Measurements from ENCODE around the gene PKP3. TPM values are rescaled to one million over a fixed set of nuclear protein-coding genes. Genes with fewer than 3 reads are reported as not detected.

PKP3 gene
- 31.8 to 41.0 TPM (median 36.8 TPM) in 5 replicates for total RNA-seq (2022; extraction: Qiagen RNA extraction; ENCODE audit: low read depth)

GRCh38 chr11:394034-394857 is at the start of gene PKP3:
Gene PKP3, plus strand, starts transcription at chr11:394209. Its CDS starts 84 bp downstream, at chr11:394293.

GRCh38 chr11:369336-370018 is 24.5 kb upstream of the PKP3 start, which contains the start of gene B4GALNT4:
Gene B4GALNT4, plus strand, starts transcription at chr11:369499. Its CDS starts 305 bp downstream, at chr11:369804.

GRCh38 chr11:441418-442274 is 47.6 kb downstream of the PKP3 start, which contains the start of gene ANO9:
Gene ANO9, minus strand, starts transcription at chr11:442011. Its CDS starts 85 bp downstream, at chr11:441926.

GRCh38 chr11:449889-450808 is 56.1 kb downstream of the PKP3 start, which contains the start of gene PTDSS2:
Gene PTDSS2, plus strand, starts transcription at chr11:450279. Its CDS starts 177 bp downstream, at chr11:450456.

Other genes starting within 250 kb of the PKP3 start
- not detected in 5 replicates for gene SCGB1C1, start 201.1 kb upstream of the PKP3 start, total RNA-seq (2022; extraction: Qiagen RNA extraction; ENCODE audit: low read depth)
- 44.8 to 49.3 TPM (median 46.7 TPM) in 5 replicates for gene BET1L, start 186.8 kb upstream of the PKP3 start, total RNA-seq (2022; extraction: Qiagen RNA extraction; ENCODE audit: low read depth)
- 107 to 133 TPM (median 117 TPM) in 5 replicates for gene RIC8A, start 186.5 kb upstream of the PKP3 start, total RNA-seq (2022; extraction: Qiagen RNA extraction; ENCODE audit: low read depth)
- 15.5 to 20.5 TPM (median 18.7 TPM) in 5 replicates for gene SIRT3, start 157.9 kb upstream of the PKP3 start, total RNA-seq (2022; extraction: Qiagen RNA extraction; ENCODE audit: low read depth)
- 170 to 204 TPM (median 173 TPM) in 5 replicates for gene PSMD13, start 157.2 kb upstream of the PKP3 start, total RNA-seq (2022; extraction: Qiagen RNA extraction; ENCODE audit: low read depth)
- gene NLRP6, start 115.8 kb upstream of the PKP3 start, total RNA-seq (2022; extraction: Qiagen RNA extraction; ENCODE audit: low read depth) = not detected in 5 replicates
- 6.9 to 13.3 TPM (median 12.1 TPM) in 5 replicates for gene PGGHG, start 105.1 kb upstream of the PKP3 start, total RNA-seq (2022; extraction: Qiagen RNA extraction; ENCODE audit: low read depth)
- not detected in 5 replicates for gene IFITM5, start 94.7 kb upstream of the PKP3 start, total RNA-seq (2022; extraction: Qiagen RNA extraction; ENCODE audit: low read depth)
- 48.8 to 60.8 TPM (median 58.8 TPM) in 5 replicates for gene IFITM2, start 86.4 kb upstream of the PKP3 start, total RNA-seq (2022; extraction: Qiagen RNA extraction; ENCODE audit: low read depth)
- gene IFITM1, start 80.2 kb upstream of the PKP3 start, total RNA-seq (2022; extraction: Qiagen RNA extraction; ENCODE audit: low read depth) = 0.24 to 1.0 TPM (median 0.52 TPM) in 5 replicates
- 22.6 to 30.1 TPM (median 28.1 TPM) in 5 replicates for gene IFITM3, start 73.3 kb upstream of the PKP3 start, total RNA-seq (2022; extraction: Qiagen RNA extraction; ENCODE audit: low read depth)
- gene B4GALNT4, start 24.7 kb upstream of the PKP3 start, total RNA-seq (2022; extraction: Qiagen RNA extraction; ENCODE audit: low read depth) = 12.3 to 21.3 TPM (median 16.7 TPM) in 5 replicates
- gene SIGIRR, start 20.8 kb downstream of the PKP3 start, total RNA-seq (2022; extraction: Qiagen RNA extraction; ENCODE audit: low read depth) = 68.0 to 93.2 TPM (median 84.7 TPM) in 5 replicates
- 0.52 to 1.3 TPM (median 0.62 TPM) in 5 replicates for gene ANO9, start 47.8 kb downstream of the PKP3 start, total RNA-seq (2022; extraction: Qiagen RNA extraction; ENCODE audit: low read depth)
- 32.2 to 50.9 TPM (median 44.1 TPM) in 5 replicates for gene PTDSS2, start 56.1 kb downstream of the PKP3 start, total RNA-seq (2022; extraction: Qiagen RNA extraction; ENCODE audit: low read depth)
- 132 to 175 TPM (median 155 TPM) in 5 replicates for gene RNH1, start 113.0 kb downstream of the PKP3 start, total RNA-seq (2022; extraction: Qiagen RNA extraction; ENCODE audit: low read depth)
- gene HRAS, start 141.4 kb downstream of the PKP3 start, total RNA-seq (2022; extraction: Qiagen RNA extraction; ENCODE audit: low read depth) = 108 to 150 TPM (median 128 TPM) in 5 replicates
- 0.40 to 0.70 TPM (median 0.55 TPM) in 5 replicates for gene LRRC56, start 143.3 kb downstream of the PKP3 start, total RNA-seq (2022; extraction: Qiagen RNA extraction; ENCODE audit: low read depth)
- gene LMNTD2, start 166.5 kb downstream of the PKP3 start, total RNA-seq (2022; extraction: Qiagen RNA extraction; ENCODE audit: low read depth) = 2.1 to 2.9 TPM (median 2.2 TPM) in 5 replicates
- 30.2 to 36.0 TPM (median 31.5 TPM) in 5 replicates for gene RASSF7, start 166.8 kb downstream of the PKP3 start, total RNA-seq (2022; extraction: Qiagen RNA extraction; ENCODE audit: low read depth)
- gene PHRF1, start 182.3 kb downstream of the PKP3 start, total RNA-seq (2022; extraction: Qiagen RNA extraction; ENCODE audit: low read depth) = 28.2 to 38.2 TPM (median 34.3 TPM) in 5 replicates
- 4.0 to 7.8 TPM (median 6.7 TPM) in 5 replicates for gene IRF7, start 221.7 kb downstream of the PKP3 start, total RNA-seq (2022; extraction: Qiagen RNA extraction; ENCODE audit: low read depth)
- gene CDHR5, start 230.7 kb downstream of the PKP3 start, total RNA-seq (2022; extraction: Qiagen RNA extraction; ENCODE audit: low read depth) = 0.02 to 0.05 TPM in 2 of 5 replicates, not detected in the others
- gene SCT, start 233.0 kb downstream of the PKP3 start, total RNA-seq (2022; extraction: Qiagen RNA extraction; ENCODE audit: low read depth) = not detected in 5 replicates
- 0.17 to 0.43 TPM (median 0.24 TPM) in 5 replicates for gene DRD4, start 243.1 kb downstream of the PKP3 start, total RNA-seq (2022; extraction: Qiagen RNA extraction; ENCODE audit: low read depth)

All from A549 treated with DMSO at 1 μM for 4 hours (cell line).